ENCODE data around the gene GJB3.

Gene GJB3

GRCh38 chr1:34758751-34759150, 22.3 kb upstream of the GJB3 start:
- TF ChIP-seq POLR2AphosphoS5 (IDR thresholded peaks at IDR 0.05; ENCODE audit: low read depth, low read length): no peak

DNA sequence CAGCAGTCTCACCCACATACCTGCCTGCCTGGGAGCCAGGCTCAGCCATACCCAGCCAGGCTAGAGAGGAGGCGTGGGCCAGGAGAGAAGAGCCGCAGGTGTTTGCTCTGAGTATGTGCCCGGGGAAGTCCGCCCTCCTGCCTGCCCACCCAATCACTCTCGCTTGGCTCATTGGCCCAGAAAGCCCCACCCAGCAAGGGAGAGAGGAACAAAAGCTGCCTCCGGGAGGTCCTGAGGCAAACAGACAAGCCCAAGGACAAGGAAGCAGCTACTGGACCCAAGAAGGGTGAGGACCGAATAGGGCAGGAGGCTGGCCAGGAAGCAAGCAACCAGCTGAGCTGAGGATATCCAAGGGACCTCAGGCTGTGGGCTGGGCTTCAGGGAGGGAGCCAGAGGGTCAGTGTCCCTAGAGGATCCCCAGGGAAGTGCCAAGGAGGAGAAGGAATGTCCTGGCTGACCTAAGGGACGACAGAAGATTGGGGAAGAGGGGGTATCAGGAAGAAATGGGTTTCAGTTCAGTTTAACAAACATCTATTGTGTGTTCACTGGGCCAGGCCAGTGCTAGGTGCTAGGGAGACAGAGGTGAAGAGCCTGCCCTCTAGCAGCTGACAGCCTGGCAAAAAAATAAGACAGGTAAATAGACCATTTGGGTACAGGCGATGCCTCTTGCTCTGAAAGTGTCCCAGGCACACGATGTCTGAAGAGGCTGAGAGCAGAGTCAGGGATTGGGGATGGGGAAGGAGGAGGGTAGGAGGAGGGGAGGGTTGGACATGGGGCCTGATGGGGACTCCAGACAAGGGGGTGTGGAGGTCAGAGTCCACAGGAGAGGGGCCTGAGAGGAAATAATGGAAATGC, 21.3 kb upstream of the GJB3 start, which contains the start of gene GJB4:
GJB4 (plus strand) TSS at position 238 of the 855 bp plus-strand sequence. CDS start 1,515 bp downstream, outside the sequence.
- TF ChIP-seq TAF1 (IDR thresholded peaks at IDR 0.05; ENCODE audit: borderline replicate concordance, insufficient read depth, low read length) (no peak), POLR2AphosphoS5 (IDR thresholded peaks at IDR 0.05; ENCODE audit: low read depth, low read length) (no peak), FOXP2 (optimal IDR thresholded peaks at IDR 0.05; ENCODE audit: borderline replicate concordance, extremely low read depth, extremely low read length, insufficient read depth) (no peak), SIN3A (IDR thresholded peaks at IDR 0.05; ENCODE audit: borderline replicate concordance, insufficient read depth, low read length) (no peak)
- TF ChIP-seq, protein P1, sequence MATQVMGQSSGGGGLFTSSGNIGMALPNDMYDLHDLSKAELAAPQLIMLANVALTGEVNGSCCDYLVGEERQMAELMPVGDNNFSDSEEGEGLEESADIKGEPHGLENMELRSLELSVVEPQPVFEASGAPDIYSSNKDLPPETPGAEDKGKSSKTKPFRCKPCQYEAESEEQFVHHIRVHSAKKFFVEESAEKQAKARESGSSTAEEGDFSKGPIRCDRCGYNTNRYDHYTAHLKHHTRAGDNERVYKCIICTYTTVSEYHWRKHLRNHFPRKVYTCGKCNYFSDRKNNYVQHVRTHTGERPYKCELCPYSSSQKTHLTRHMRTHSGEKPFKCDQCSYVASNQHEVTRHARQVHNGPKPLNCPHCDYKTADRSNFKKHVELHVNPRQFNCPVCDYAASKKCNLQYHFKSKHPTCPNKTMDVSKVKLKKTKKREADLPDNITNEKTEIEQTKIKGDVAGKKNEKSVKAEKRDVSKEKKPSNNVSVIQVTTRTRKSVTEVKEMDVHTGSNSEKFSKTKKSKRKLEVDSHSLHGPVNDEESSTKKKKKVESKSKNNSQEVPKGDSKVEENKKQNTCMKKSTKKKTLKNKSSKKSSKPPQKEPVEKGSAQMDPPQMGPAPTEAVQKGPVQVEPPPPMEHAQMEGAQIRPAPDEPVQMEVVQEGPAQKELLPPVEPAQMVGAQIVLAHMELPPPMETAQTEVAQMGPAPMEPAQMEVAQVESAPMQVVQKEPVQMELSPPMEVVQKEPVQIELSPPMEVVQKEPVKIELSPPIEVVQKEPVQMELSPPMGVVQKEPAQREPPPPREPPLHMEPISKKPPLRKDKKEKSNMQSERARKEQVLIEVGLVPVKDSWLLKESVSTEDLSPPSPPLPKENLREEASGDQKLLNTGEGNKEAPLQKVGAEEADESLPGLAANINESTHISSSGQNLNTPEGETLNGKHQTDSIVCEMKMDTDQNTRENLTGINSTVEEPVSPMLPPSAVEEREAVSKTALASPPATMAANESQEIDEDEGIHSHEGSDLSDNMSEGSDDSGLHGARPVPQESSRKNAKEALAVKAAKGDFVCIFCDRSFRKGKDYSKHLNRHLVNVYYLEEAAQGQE (IDR thresholded peaks at IDR 0.05; ENCODE audit: insufficient read depth in 1 of 2, low read depth in 2 of 2, low read length in 2 of 2): no peak

DNA sequence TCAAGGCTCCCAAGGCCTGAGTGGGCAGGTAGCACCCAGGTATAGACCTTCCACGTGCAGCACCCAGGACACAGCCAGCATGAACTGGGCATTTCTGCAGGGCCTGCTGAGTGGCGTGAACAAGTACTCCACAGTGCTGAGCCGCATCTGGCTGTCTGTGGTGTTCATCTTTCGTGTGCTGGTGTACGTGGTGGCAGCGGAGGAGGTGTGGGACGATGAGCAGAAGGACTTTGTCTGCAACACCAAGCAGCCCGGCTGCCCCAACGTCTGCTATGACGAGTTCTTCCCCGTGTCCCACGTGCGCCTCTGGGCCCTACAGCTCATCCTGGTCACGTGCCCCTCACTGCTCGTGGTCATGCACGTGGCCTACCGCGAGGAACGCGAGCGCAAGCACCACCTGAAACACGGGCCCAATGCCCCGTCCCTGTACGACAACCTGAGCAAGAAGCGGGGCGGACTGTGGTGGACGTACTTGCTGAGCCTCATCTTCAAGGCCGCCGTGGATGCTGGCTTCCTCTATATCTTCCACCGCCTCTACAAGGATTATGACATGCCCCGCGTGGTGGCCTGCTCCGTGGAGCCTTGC, 19.7 kb upstream of the GJB3 start:
- TF ChIP-seq, protein P1 (IDR thresholded peaks at IDR 0.05; ENCODE audit: insufficient read depth in 1 of 2, low read depth in 2 of 2, low read length in 2 of 2): no peak
- TF ChIP-seq POLR2AphosphoS5 (IDR thresholded peaks at IDR 0.05; ENCODE audit: low read depth, low read length) (no peak), FOXP2 (optimal IDR thresholded peaks at IDR 0.05; ENCODE audit: borderline replicate concordance, extremely low read depth, extremely low read length, insufficient read depth) (no peak), SIN3A (IDR thresholded peaks at IDR 0.05; ENCODE audit: borderline replicate concordance, insufficient read depth, low read length) (no peak), TAF1 (IDR thresholded peaks at IDR 0.05; ENCODE audit: borderline replicate concordance, insufficient read depth, low read length) (no peak)

GRCh38 chr1:34761776-34762307, 19.2 kb upstream of the GJB3 start:
- TF ChIP-seq POLR2AphosphoS5 (IDR thresholded peaks at IDR 0.05; ENCODE audit: low read depth, low read length) (no peak), SIN3A (IDR thresholded peaks at IDR 0.05; ENCODE audit: borderline replicate concordance, insufficient read depth, low read length) (no peak), FOXP2 (optimal IDR thresholded peaks at IDR 0.05; ENCODE audit: borderline replicate concordance, extremely low read depth, extremely low read length, insufficient read depth) (no peak), TAF1 (IDR thresholded peaks at IDR 0.05; ENCODE audit: borderline replicate concordance, insufficient read depth, low read length) (no peak)
- TF ChIP-seq, protein P1 (IDR thresholded peaks at IDR 0.05; ENCODE audit: insufficient read depth in 1 of 2, low read depth in 2 of 2, low read length in 2 of 2): no peak

DNA sequence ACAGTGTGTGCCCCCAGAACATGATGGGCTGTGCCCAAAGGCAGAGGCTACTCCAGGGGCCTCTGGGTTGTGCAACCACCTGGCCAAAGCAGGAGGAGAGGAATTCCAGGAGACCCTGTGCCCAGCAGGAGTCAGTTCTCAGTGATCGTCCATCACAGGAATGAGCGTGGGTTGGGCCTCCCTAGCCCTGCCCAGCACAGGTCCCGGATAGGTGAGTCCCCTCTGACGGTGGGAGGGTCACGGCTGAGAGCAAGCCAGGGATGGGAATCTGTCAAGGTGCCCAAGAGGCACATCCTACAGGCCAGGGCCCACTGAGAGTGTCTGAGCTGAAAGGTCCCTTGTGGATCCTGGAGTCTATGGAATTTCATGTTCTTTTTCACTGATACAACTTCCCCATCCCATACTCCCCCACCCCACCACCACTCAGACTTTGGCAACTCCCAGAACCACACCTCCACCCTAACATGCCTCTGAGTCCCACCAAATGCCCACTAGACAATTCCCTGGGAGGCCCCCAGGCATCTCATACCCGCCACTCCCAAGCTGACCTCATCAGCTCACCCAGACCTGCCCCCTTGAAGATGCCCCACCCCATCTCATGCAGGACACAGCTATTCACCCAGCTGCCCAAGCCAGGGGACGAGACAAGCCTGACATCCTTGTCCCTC, 18.4 kb upstream of the GJB3 start:
- TF ChIP-seq TAF1 (IDR thresholded peaks at IDR 0.05; ENCODE audit: borderline replicate concordance, insufficient read depth, low read length): no peak
- no peak for TF ChIP-seq POLR2AphosphoS5 (IDR thresholded peaks at IDR 0.05; ENCODE audit: low read depth, low read length)
- TF ChIP-seq FOXP2 (optimal IDR thresholded peaks at IDR 0.05; ENCODE audit: borderline replicate concordance, extremely low read depth, extremely low read length, insufficient read depth): no peak
- TF ChIP-seq, protein P1 (IDR thresholded peaks at IDR 0.05; ENCODE audit: insufficient read depth in 1 of 2, low read depth in 2 of 2, low read length in 2 of 2): no peak
- TF ChIP-seq SIN3A (IDR thresholded peaks at IDR 0.05; ENCODE audit: borderline replicate concordance, insufficient read depth, low read length): no peak

Data from PFSK-1 (cell line).